Esophagus (tissue), 2 donors: Measurements from ENCODE around the gene EPC2. TPM values are rescaled to one million over a fixed set of nuclear protein-coding genes. Genes with fewer than 3 reads are reported as not detected.

ENCODE experiments used
- H3K27ac ChIP-seq, 2 donors: one replicate each; pipeline ENCODE4 v1.5.1; 2013; ENCODE audit warnings: low read depth in 2 of 2, mild to moderate bottlenecking in 2 of 2, inconsistent platforms in 1 of 2, low read length in 1 of 2, moderate library complexity in 1 of 2
- H3K27me3 ChIP-seq, 2 donors: one replicate each; pipeline ENCODE4 v1.6.1; 2013; ENCODE audit warnings: low read length in 2 of 2, control low read depth in 1 of 2, mild to moderate bottlenecking in 1 of 2; ENCODE audit not compliant: insufficient read depth in 2 of 2, control insufficient read depth in 1 of 2
- H3K36me3 ChIP-seq, 2 donors: one replicate each; pipeline ENCODE4 v1.6.1; 2013; ENCODE audit warnings: low read length in 1 of 2; ENCODE audit not compliant: control insufficient read depth in 2 of 2, insufficient read depth in 2 of 2
- H3K4me1 ChIP-seq, 2 donors: one replicate each; pipeline ENCODE4 v1.6.1; 2013; ENCODE audit warnings: low read length in 1 of 2; ENCODE audit not compliant: control insufficient read depth in 2 of 2, insufficient read depth in 2 of 2
- H3K4me3 ChIP-seq, 2 donors: one replicate each; pipeline ENCODE4 v1.5.1; 2013; ENCODE audit warnings: low read length in 2 of 2, mild to moderate bottlenecking in 2 of 2, low read depth in 1 of 2, moderate library complexity in 1 of 2
- H3K9me3 ChIP-seq, 2 donors: one replicate each; pipeline ENCODE4 v1.6.1; 2013; ENCODE audit warnings: mild to moderate bottlenecking in 2 of 2, low read depth in 1 of 2, low read length in 1 of 2, moderate library complexity in 1 of 2; ENCODE audit not compliant: control insufficient read depth in 2 of 2, insufficient read depth in 1 of 2
- WGBS, 2 donors: extraction: QIAGEN DNeasy Blood & Tissue Kit; methylation state at CpG; one replicate each; pipeline ENCODE4 v1.1.7; 2013; 5-methylcytosine and 5-hydroxymethylcytosine counted together
- polyA plus RNA-seq, 2 donors: library from polyadenylated mRNA; stranded (reverse); fragments of 200-250 nt; gene quantifications; one replicate each; pipeline ENCODE4 v1.2.3, GENCODE V29; 2013
- donor health status: healthy with polysubstance abuse.
- donor health status: Bipolar disorder and iron deficiency.

EPC2 gene
- polyA plus RNA-seq, 2 donors, result 3.4 to 6.1 TPM

DNA sequence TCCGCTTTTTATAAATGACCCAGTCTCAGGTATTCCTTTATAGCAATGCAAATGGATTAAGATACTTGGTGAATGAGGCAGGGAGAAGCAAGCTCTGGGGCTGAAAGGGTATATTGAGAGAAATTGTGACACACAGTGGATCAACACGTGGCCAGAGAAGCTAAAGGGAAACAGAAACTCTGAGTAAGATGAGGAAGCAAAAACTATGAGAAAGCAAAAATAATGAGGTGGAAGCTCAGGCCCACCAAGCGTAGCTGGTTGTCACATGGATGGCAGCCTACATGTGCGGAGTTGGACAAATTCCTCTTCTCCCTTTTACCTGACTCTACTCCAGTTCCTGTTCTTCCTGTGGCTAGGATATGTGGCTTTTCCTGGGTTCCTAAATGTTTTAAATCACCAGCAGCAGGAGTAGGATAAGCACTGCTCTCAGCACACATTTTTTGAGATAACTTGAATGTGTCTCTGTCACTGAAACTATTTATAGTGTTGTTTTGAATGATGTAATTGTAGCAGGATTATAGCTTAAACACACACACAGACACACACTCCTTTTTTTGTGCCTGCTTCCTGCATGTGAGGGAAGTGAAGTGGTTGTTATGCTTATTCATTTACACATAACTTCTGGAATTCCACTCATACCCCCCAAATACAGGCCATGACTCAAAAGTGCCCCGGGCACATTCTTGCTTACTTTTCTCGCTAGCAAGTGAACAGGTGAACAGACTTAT, 30.1 kb upstream of the EPC2 start:
- 42 to 50% methylated on average over 6 of the region's 6 CpGs for WGBS, 2 donors
- Histone ChIP-seq H3K4me3 (no peak overlapping the region), H3K36me3 (no peaks in the 10 kb centered on the region), H3K27ac (peak overlapping the region in 1 of 2 donors; percentile 5), H3K4me1 (no peaks in the 10 kb centered on the region), H3K27me3 (no peaks in the 10 kb centered on the region), H3K9me3 (no peaks in the 10 kb centered on the region)

DNA sequence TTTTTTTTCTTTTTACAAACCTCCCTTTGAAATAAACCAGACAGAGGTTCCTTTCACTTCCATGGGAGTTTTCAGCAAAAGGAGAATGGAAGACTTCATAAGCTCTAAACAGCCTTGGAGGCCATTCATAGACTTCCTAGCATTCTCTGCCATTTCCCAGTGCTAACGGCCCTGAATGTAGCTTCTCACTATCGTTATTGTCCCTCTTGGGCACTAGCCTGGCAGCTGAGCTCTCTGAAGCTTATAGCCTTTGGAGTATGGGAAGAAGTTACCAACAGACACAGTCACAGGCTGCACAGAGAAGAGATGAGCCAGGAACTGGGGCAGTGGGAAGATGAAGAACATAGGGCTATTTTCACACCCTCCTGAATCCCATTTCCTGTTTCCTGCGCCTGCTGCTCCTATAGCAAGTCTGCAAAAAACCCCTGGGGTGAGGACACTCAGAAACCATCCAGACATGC, 29.1 kb upstream of the EPC2 start:
- H3K36me3 ChIP-seq, result no peaks in the 10 kb centered on the region
- no peak overlapping the region for H3K27ac ChIP-seq
- no peaks in the 10 kb centered on the region for H3K4me1 ChIP-seq
- 65 to 72% methylated on average over 3 of the region's 3 CpGs for WGBS, 2 donors
- H3K4me3 ChIP-seq, result no peak overlapping the region
- H3K27me3 ChIP-seq, result no peaks in the 10 kb centered on the region
- H3K9me3 ChIP-seq, result no peaks in the 10 kb centered on the region

DNA sequence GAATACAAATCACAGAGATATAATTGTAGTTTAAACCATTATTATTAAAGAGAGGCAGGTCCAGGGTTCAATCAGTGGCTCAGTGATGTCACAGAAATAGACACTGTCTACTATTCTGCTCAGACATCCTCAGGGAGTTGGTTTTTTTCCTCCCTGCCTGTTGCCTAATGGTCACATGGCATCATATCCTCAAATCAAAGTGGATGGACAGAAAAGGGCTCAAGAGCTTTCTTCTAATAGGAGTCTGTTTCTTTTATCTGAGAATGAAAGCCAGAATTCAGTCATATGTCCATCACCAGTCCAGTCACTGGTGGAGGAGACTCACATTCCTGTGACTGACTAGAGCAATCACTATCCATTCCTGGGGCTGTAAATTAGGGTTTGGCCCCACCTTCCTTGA, 27.9 kb upstream of the EPC2 start:
- Histone ChIP-seq H3K4me3 (no peak overlapping the region), H3K36me3 (no peaks in the 10 kb centered on the region), H3K27ac (no peak overlapping the region), H3K27me3 (no peaks in the 10 kb centered on the region), H3K9me3 (no peaks in the 10 kb centered on the region), H3K4me1 (no peaks in the 10 kb centered on the region)

DNA sequence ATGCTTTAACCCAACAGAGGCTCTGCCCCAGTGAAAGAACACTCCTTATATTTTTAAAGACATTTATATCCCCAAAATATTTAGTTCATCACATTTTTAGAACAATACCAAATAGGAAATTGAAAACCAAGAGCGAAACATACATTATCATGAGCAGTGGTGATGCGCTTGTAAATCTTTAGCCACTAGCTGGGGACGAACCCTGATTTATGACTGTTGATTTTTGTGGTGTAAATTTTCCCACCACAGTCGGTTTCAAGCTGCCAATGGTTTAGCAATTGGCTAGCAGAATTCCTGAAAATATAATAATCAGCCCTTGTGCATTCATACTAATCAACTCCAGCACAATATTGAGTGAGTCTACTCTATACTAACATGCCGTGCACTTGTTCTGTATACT, 27.3 kb upstream of the EPC2 start:
- H3K27ac ChIP-seq, result no peak overlapping the region
- no peaks in the 10 kb centered on the region for H3K27me3 ChIP-seq
- no peaks in the 10 kb centered on the region for H3K9me3 ChIP-seq
- H3K4me1 ChIP-seq, result no peaks in the 10 kb centered on the region
- H3K36me3 ChIP-seq, result no peaks in the 10 kb centered on the region
- 74 to 80% methylated on average over 5 of the region's 5 CpGs for WGBS, 2 donors
- no peak overlapping the region for H3K4me3 ChIP-seq

DNA sequence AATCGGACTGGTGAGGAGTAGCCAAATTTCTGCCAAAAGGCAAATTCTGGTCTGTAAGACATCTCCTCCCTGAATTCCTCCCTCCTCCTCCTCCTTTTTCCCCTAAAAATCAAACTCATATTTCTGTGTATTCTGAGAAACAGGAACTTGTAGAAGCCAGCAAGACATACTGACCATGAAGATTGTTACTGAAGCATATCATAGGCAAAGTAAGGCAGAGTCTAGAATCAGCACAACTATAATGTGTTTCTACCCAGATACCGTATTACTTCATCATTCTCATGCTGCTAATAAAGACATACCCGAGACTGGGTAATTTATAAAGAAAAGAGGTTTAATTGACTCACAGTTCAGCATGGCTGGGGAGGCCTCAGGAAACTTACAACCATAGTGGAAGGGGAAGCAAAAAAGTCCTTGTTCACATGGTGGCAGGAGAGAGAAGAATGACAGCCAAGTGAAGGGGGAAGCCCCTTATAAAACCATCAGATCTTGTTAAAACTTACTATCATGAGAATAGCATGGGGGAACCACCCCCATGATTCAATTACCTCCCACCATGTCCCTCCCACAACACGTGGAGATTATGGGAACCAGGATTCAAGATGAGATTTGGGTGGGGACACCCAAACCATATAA, 24.9 kb upstream of the EPC2 start:
- Histone ChIP-seq H3K9me3 (no peaks in the 10 kb centered on the region), H3K27me3 (no peaks in the 10 kb centered on the region), H3K36me3 (no peaks in the 10 kb centered on the region), H3K27ac (no peak overlapping the region), H3K4me3 (no peak overlapping the region), H3K4me1 (no peaks in the 10 kb centered on the region)
- WGBS, 2 donors, result 73 to 75% methylated on average over 4 of the region's 4 CpGs

DNA sequence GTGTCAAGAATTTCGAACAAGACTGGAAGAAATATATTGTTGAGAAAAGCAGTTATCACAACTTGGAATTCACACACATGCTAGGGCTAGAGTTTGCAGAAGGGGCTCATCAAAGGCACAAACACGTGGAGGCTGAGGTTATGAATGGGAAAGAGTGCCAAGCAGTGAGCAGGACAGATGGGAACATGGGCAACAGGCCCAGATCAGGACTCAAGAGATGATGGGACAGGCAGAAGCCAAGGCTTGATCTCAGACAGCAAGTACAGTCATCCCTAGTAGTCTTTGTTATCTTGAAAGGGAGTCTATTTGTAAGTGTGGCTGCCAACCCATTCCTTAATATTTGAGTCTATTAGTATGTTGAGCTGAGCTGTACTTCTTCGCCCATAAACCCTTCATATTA, 22.2 kb upstream of the EPC2 start:
- Histone ChIP-seq H3K36me3 (no peaks in the 10 kb centered on the region), H3K27ac (no peak overlapping the region), H3K4me3 (no peak overlapping the region), H3K9me3 (no peaks in the 10 kb centered on the region), H3K27me3 (no peaks in the 10 kb centered on the region), H3K4me1 (no peaks in the 10 kb centered on the region)
- WGBS, 2 donors, result 65 to 72% methylated on average over 3 of the region's 3 CpGs

DNA sequence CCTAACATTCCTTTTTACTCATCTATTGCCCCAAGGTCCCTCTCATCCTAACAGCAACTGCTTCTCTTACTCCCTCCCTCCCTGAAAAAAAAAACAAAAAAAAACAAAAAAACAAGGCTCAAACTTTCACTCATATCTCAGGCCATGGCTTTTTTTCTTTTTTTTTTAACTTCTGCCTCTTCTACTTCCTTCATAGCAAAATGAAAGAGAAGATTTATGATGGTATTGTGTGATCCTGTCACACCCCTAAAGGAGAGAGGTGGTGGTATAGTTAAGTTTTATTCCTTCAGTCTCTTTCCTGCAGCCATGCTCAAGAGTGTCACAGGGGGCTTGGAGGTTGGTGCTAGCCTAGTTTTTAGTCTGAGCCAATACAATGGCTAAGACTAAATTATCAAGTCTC, 21.5 kb upstream of the EPC2 start:
- H3K4me3 ChIP-seq, result no peak overlapping the region
- no peaks in the 10 kb centered on the region for H3K4me1 ChIP-seq
- no peak overlapping the region for H3K27ac ChIP-seq

DNA sequence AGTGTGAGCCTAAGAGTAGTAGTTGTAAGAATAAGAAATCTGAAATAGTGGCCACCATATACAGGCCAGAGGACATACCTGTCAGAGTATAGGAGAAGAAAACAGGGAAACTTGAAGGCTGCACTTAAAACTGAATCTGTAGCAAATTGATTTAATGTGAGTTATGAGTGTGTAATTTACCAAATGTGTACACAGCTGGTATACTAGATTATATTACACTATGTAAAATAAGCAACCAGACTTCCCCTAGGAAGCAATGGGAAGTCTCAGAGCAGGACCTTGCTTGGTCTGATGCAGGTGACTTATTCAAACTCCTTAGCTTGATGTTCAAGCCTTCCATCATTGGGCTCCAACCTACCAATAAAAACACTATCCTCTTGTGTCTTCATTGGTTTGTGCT, 17.3 kb upstream of the EPC2 start:
- no peak overlapping the region for H3K27ac ChIP-seq
- H3K27me3 ChIP-seq, result no peaks in the 10 kb centered on the region
- no peaks in the 10 kb centered on the region for H3K36me3 ChIP-seq
- no peak overlapping the region for H3K4me3 ChIP-seq
- no peaks in the 10 kb centered on the region for H3K9me3 ChIP-seq
- H3K4me1 ChIP-seq, result no peaks in the 10 kb centered on the region

More for the DNA sequence above, 21.5 kb upstream of the EPC2 start:
- Histone ChIP-seq H3K27me3 (no peaks in the 10 kb centered on the region), H3K9me3 (no peaks in the 10 kb centered on the region), H3K36me3 (no peaks in the 10 kb centered on the region)

DNA sequence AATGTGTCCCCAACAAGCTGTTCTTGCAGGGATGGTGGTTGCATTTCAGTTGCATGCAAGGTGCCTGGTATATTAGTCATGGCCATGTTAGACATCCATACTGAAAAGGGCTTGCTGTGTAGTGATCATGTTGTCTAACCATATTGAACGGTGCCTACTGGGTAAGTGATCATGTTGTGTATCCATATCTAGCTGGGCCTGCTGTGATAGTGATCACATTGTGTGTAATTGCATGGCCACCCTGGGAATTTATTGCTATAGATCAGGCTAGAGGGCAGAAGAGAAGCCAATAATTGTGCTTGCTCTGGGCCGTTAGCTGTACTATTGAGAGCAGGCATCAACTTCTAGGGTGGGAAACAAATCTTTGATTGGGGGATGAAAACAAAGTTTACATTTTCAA, 9.8 kb upstream of the EPC2 start:
- no peaks in the 10 kb centered on the region for H3K27me3 ChIP-seq
- no peaks in the 10 kb centered on the region for H3K4me1 ChIP-seq
- H3K4me3 ChIP-seq, result no peak overlapping the region
- no peaks in the 10 kb centered on the region for H3K9me3 ChIP-seq
- H3K27ac ChIP-seq, result no peak overlapping the region
- WGBS, 2 donors, result 91 to 92% methylated on average over 2 of the region's 2 CpGs
- no peaks in the 10 kb centered on the region for H3K36me3 ChIP-seq

DNA sequence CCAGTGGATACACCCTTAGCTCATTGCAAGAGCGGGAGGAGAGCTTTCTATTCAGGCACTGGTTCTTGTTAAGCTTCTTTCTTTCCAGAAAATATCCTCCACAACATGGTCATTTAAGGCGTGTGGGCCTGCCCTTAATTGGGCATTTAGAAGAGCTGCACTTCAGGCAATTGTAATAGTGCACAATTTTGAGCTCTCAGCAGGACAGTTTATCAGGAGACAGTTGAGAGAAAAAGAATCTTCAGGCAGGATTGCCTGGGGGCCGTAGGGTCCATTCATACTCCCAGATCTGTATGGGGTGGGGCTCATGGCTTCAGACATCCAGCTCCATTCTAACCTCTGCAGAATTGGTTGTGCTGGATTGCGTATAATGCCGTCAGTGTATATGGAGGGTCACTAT, 6.0 kb upstream of the EPC2 start:
- Histone ChIP-seq H3K27ac (no peak overlapping the region), H3K4me3 (no peak overlapping the region)
- 91 to 92% methylated on average over 5 of the region's 5 CpGs for WGBS, 2 donors

More for the DNA sequence above, 6.0 kb upstream of the EPC2 start:
- Histone ChIP-seq H3K9me3 (no peaks in the 10 kb centered on the region), H3K4me1 (no peaks in the 10 kb centered on the region), H3K36me3 (no peaks in the 10 kb centered on the region), H3K27me3 (no peaks in the 10 kb centered on the region)
